Keratinocyte (primary cell): ENCODE data around the gene ZNF385A.

Experiments
- CTCF ChIP-seq, 3 experiments: IDR thresholded peaks in 1 of 3; conservative IDR thresholded peaks in 1 of 3; optimal IDR thresholded peaks in 1 of 3; 2 replicates in 2 of 3; 3 replicates in 1 of 3; pipeline versions ENCODE3 to v1.5.1; 2011; ENCODE audit warnings: low read length in 3 of 3, mild to moderate bottlenecking in 3 of 3, moderate library complexity in 2 of 3, control low read depth in 1 of 3, inconsistent platforms in 1 of 3; ENCODE audit not compliant: insufficient read depth in 2 of 3; ENCODE audit errors: extremely low read depth in 1 of 3
- EZH2 ChIP-seq: IDR thresholded peaks from one replicate; pipeline ENCODE4 v1.6.1; 2012; ENCODE audit warnings: inconsistent platforms, mild to moderate bottlenecking, low read length, moderate library complexity

- TF ChIP-seq CTCF (optimal IDR thresholded peaks at IDR 0.05 in 1 of 3, IDR thresholded peaks at IDR 0.05 in 1 of 3, conservative IDR thresholded peaks at IDR 0.05 in 1 of 3; ENCODE audit: extremely low read depth in 1 of 3, insufficient read depth in 2 of 3, low read length in 3 of 3) (no peak), EZH2 (no peak)
Measured at GRCh38 chr12:54421175-54421878, 36.8 kb upstream of the ZNF385A start.
